ENCODE data around the gene MTNR1A. TPM values are rescaled to one million over a fixed set of nuclear protein-coding genes. Genes with fewer than 3 reads are reported as not detected.

Gene MTNR1A
- total RNA-seq, 1 donor: not detected

DNA sequence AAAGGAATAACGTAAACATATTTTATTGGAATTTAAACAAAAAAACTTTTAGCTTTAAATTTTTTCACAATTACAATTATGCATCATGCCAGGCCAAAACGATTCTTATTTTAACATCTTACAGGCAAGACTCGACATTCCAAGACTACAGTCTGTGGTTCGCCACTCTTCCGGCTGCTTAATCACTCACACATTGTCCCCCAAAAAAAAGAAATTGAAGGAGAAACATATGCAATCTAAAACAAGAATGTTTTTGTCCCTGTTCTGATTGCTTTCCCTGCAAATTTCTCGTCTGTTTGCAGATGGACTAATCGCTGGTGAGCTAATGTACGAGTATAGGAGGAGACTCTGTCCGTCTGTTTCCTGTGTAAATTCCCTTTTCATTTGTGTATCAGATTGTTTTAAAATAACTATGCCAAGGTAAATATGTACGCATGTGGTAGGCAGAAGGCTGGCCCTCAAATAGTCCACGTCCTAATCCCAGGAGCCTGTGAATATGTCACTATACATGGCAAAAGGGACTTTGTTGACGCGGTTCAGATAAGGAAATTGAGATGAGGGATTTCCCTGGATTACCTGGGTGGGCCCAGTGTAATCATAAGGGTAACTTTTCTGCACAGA is 37.7 kb upstream of the MTNR1A start:
- Histone ChIP-seq H3K4me2 (ENCODE audit: insufficient read depth, low read length) (no peak overlapping the region), H3K27ac (ENCODE audit: low read depth, low read length) (no peak overlapping the region), H4K20me1 (ENCODE audit: insufficient read depth, low read length) (peaks cover 16% of the 10 kb centered on the region), H3K79me2 (ENCODE audit: insufficient read depth, low read length) (peaks cover 33% of the 10 kb centered on the region), H3K4me1 (ENCODE audit: insufficient read depth, low read length) (no peaks in the 10 kb centered on the region), H3K36me3 (ENCODE audit: insufficient read depth, low read length) (peaks cover 85% of the 10 kb centered on the region), H3K4me3 (ENCODE audit: insufficient read depth, low read length) (no peak overlapping the region), H3K9me3 (ENCODE audit: low read depth, low read length) (no peaks in the 10 kb centered on the region), H3K27me3 (ENCODE audit: insufficient read depth, low read length) (no peaks in the 10 kb centered on the region), H2AFZ (ENCODE audit: low read length) (no peak overlapping the region)
- DNase-seq (ENCODE audit: insufficient read length, low spot score, missing footprints): no peak
- TF ChIP-seq, protein P1, sequence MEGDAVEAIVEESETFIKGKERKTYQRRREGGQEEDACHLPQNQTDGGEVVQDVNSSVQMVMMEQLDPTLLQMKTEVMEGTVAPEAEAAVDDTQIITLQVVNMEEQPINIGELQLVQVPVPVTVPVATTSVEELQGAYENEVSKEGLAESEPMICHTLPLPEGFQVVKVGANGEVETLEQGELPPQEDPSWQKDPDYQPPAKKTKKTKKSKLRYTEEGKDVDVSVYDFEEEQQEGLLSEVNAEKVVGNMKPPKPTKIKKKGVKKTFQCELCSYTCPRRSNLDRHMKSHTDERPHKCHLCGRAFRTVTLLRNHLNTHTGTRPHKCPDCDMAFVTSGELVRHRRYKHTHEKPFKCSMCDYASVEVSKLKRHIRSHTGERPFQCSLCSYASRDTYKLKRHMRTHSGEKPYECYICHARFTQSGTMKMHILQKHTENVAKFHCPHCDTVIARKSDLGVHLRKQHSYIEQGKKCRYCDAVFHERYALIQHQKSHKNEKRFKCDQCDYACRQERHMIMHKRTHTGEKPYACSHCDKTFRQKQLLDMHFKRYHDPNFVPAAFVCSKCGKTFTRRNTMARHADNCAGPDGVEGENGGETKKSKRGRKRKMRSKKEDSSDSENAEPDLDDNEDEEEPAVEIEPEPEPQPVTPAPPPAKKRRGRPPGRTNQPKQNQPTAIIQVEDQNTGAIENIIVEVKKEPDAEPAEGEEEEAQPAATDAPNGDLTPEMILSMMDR (IDR thresholded peaks at IDR 0.05; ENCODE audit: extremely low read depth, low read depth, low read length): no peak

DNA sequence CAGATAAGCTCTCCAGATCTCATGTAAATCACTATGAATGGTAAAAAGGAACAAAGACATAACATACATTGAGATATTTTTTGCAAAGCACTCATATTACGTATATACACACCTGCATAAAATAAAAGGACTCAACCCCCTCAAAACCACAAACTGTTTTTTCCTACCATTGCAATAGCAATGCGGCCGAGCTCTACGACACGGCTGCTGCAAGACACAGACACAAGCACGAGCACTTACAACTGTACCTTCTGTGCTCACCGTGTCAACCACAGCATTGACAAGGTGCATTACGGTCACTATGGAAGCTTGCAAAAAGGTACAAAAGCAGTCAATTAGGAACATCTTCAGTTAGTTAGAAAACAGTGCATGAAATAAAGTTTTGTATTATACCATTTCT is 37.1 kb upstream of the MTNR1A start:
- no peaks in the 10 kb centered on the region for H3K4me1 ChIP-seq (ENCODE audit: insufficient read depth, low read length)
- TF ChIP-seq, protein P1 (IDR thresholded peaks at IDR 0.05; ENCODE audit: extremely low read depth, low read depth, low read length): no peak
- peaks cover 32% of the 10 kb centered on the region for H3K79me2 ChIP-seq (ENCODE audit: insufficient read depth, low read length)
- H3K36me3 ChIP-seq (ENCODE audit: insufficient read depth, low read length): peaks cover 79% of the 10 kb centered on the region
- no peak overlapping the region for H3K4me3 ChIP-seq (ENCODE audit: insufficient read depth, low read length)
- DNase-seq (ENCODE audit: insufficient read length, low spot score, missing footprints): no peak
- no peak overlapping the region for H3K4me2 ChIP-seq (ENCODE audit: insufficient read depth, low read length)
- H3K27me3 ChIP-seq (ENCODE audit: insufficient read depth, low read length): no peaks in the 10 kb centered on the region
- peaks cover 19% of the 10 kb centered on the region for H4K20me1 ChIP-seq (ENCODE audit: insufficient read depth, low read length)
- H3K27ac ChIP-seq (ENCODE audit: low read depth, low read length): no peak overlapping the region
- no peak overlapping the region for H2AFZ ChIP-seq (ENCODE audit: low read length)
- no peaks in the 10 kb centered on the region for H3K9me3 ChIP-seq (ENCODE audit: low read depth, low read length)

DNA sequence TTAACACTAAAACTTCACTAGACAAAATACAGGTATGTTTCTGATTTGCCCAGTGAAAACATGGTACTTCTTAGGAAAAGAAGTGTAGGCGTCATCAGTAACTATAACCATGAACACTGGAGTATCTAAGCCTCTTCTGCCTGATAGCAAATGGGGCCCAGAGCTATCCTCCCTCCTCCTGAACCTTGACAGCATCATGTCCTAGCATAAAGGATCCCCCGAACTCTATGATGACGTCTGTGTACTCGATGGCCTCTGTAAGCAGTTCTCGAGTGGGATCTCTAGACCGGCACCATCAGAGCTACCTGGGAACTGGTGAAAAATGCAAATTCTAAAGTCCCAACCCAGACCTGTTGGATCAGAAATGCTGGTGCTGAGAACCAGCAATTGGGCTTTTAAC is 36.3 kb upstream of the MTNR1A start:
- TF ChIP-seq, protein P1 (IDR thresholded peaks at IDR 0.05; ENCODE audit: extremely low read depth, low read depth, low read length): no peak
- Histone ChIP-seq H3K27ac (ENCODE audit: low read depth, low read length) (no peak overlapping the region), H3K79me2 (ENCODE audit: insufficient read depth, low read length) (peaks cover 27% of the 10 kb centered on the region), H4K20me1 (ENCODE audit: insufficient read depth, low read length) (peaks cover 19% of the 10 kb centered on the region), H3K9me3 (ENCODE audit: low read depth, low read length) (no peaks in the 10 kb centered on the region), H3K4me1 (ENCODE audit: insufficient read depth, low read length) (no peaks in the 10 kb centered on the region), H3K4me2 (ENCODE audit: insufficient read depth, low read length) (no peak overlapping the region), H2AFZ (ENCODE audit: low read length) (no peak overlapping the region), H3K4me3 (ENCODE audit: insufficient read depth, low read length) (no peak overlapping the region), H3K36me3 (ENCODE audit: insufficient read depth, low read length) (peaks cover 71% of the 10 kb centered on the region), H3K27me3 (ENCODE audit: insufficient read depth, low read length) (no peaks in the 10 kb centered on the region)
- no peak for DNase-seq (ENCODE audit: insufficient read length, low spot score, missing footprints)

DNA sequence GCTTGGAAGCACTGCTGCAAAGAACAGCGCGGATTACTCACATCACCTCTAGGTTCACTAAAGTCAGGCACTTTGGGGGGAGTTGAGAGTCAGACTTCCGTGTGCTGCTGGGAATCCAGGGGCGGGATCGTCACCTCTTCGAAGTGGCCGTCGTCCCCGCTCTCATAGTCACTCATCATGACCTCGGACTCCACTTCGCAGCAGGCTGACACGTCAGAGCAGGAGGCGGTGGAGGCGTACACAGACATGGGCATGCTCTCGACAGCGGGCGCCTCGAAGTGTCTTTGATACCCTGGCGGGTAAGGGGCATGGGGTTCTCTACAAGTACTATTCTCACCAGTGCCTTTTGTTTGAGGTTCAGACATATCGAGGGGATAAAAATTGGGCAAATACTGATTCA is 33.1 kb upstream of the MTNR1A start:
- Histone ChIP-seq H3K4me1 (ENCODE audit: insufficient read depth, low read length) (no peaks in the 10 kb centered on the region), H3K9me3 (ENCODE audit: low read depth, low read length) (no peaks in the 10 kb centered on the region), H3K36me3 (ENCODE audit: insufficient read depth, low read length) (peaks cover 72% of the 10 kb centered on the region), H4K20me1 (ENCODE audit: insufficient read depth, low read length) (peaks cover 25% of the 10 kb centered on the region), H3K27ac (ENCODE audit: low read depth, low read length) (no peak overlapping the region), H3K27me3 (ENCODE audit: insufficient read depth, low read length) (no peaks in the 10 kb centered on the region), H2AFZ (ENCODE audit: low read length) (no peak overlapping the region), H3K79me2 (ENCODE audit: insufficient read depth, low read length) (peaks cover 42% of the 10 kb centered on the region), H3K4me3 (ENCODE audit: insufficient read depth, low read length) (no peak overlapping the region), H3K4me2 (ENCODE audit: insufficient read depth, low read length) (no peak overlapping the region)
- TF ChIP-seq, protein P1 (IDR thresholded peaks at IDR 0.05; ENCODE audit: extremely low read depth, low read depth, low read length): no peak
- no peak for DNase-seq (ENCODE audit: insufficient read length, low spot score, missing footprints)

Data from osteoblast (primary cell).